IPS-15b (cell line): ENCODE measurements around the gene DMGDH.

Experiments
- H3K27me3 ChIP-seq: one replicate; pipeline ENCODE4 v1.6.1; 2013; ENCODE audit warnings: low read length; ENCODE audit not compliant: control insufficient read depth, insufficient read depth
- H3K36me3 ChIP-seq: one replicate; pipeline ENCODE4 v1.6.1; 2013; ENCODE audit warnings: low read length; ENCODE audit not compliant: control insufficient read depth, insufficient read depth
- H3K4me1 ChIP-seq: one replicate; pipeline ENCODE4 v1.6.1; 2013; ENCODE audit warnings: mild to moderate bottlenecking, low read length; ENCODE audit not compliant: control insufficient read depth, insufficient read depth
- H3K4me3 ChIP-seq: one replicate; pipeline ENCODE4 v1.5.1; 2013; ENCODE audit warnings: low read depth, low read length
- H3K9ac ChIP-seq: one replicate; pipeline ENCODE4 v1.6.1; 2013; ENCODE audit warnings: low read depth, mild to moderate bottlenecking, low read length
- H3K9me3 ChIP-seq: one replicate; pipeline ENCODE4 v1.6.1; 2013; ENCODE audit warnings: mild to moderate bottlenecking, low read length; ENCODE audit not compliant: control insufficient read depth, insufficient read depth

DMGDH gene

GRCh38 chr5:79091064-79091463, 21.6 kb upstream of the DMGDH start:
- Histone ChIP-seq H3K4me3 (no peak overlapping the region), H3K36me3 (no peaks in the 10 kb centered on the region), H3K9ac (no peak overlapping the region), H3K27me3 (no peaks in the 10 kb centered on the region), H3K4me1 (no peaks in the 10 kb centered on the region), H3K9me3 (no peaks in the 10 kb centered on the region)

GRCh38 chr5:79088507-79088906, 19.0 kb upstream of the DMGDH start:
- no peak overlapping the region for H3K4me3 ChIP-seq
- H3K27me3 ChIP-seq, result no peaks in the 10 kb centered on the region
- no peaks in the 10 kb centered on the region for H3K36me3 ChIP-seq
- H3K9me3 ChIP-seq, result no peaks in the 10 kb centered on the region
- no peak overlapping the region for H3K9ac ChIP-seq
- no peaks in the 10 kb centered on the region for H3K4me1 ChIP-seq

GRCh38 chr5:79086116-79086515, 16.6 kb upstream of the DMGDH start:
- H3K27me3 ChIP-seq, result no peaks in the 10 kb centered on the region
- H3K4me1 ChIP-seq, result no peaks in the 10 kb centered on the region
- H3K9ac ChIP-seq, result no peak overlapping the region
- no peak overlapping the region for H3K4me3 ChIP-seq
- no peaks in the 10 kb centered on the region for H3K9me3 ChIP-seq
- H3K36me3 ChIP-seq, result no peaks in the 10 kb centered on the region

DNA sequence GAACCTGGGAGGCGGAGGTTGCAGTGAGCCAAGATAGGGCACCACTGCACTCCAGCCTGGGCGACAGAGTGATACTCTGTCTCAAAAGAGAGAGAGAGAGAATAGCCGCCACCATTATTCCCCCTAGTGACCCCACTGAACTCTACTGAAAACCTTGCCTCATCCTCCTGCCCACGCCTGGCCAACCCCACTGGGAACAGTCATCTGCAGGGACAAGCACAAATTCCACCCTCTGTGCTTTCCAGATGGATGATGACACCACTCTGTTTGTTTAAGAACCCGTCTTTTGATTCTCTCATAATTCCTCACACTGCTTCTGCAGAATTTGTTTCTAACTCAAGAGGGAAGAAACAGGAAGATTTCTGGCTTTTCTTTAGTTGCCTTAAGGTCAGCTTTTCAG, 12.3 kb upstream of the DMGDH start:
- H3K27me3 ChIP-seq, result no peaks in the 10 kb centered on the region
- H3K4me3 ChIP-seq, result no peak overlapping the region
- no peaks in the 10 kb centered on the region for H3K36me3 ChIP-seq
- no peak overlapping the region for H3K9ac ChIP-seq
- H3K9me3 ChIP-seq, result no peaks in the 10 kb centered on the region
- H3K4me1 ChIP-seq, result no peaks in the 10 kb centered on the region

- Histone ChIP-seq H3K9ac (no peak overlapping the region), H3K9me3 (no peaks in the 10 kb centered on the region), H3K36me3 (no peaks in the 10 kb centered on the region), H3K4me1 (no peaks in the 10 kb centered on the region), H3K4me3 (no peak overlapping the region), H3K27me3 (no peaks in the 10 kb centered on the region)
These were observed 11.3 kb upstream of the DMGDH start for GRCh38 chr5:79080804-79081203.

DNA sequence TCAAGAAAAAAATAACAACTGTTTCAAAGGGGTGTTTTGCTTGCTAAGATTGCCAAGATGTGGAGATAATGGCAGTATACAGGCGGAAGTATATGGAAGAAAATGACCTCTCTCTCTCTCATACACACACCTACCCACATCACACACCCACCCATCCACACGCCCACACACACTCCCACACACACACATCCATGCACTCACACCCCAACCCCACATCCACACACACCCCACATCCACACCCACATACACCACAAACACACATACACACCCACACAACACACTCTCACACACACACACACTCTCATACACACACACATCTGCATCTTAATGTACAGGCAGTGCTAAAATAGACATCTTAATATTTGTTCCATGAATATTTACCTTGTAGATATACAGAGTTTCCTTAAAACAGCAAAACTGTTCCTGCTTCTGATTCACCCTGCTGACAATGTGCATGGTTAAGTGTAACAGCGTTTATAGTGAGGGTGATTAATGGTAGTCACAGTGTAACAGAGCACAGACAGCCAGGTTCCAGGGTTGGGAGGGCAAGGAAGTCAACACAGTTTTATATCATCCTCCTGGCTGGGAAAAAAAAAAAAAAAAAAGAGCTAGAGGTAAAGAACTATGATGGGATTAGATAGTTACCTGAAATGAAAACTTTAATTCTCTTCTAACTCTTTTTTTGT, 8.3 kb upstream of the DMGDH start:
- Histone ChIP-seq H3K36me3 (no peaks in the 10 kb centered on the region), H3K4me3 (no peak overlapping the region)

DNA sequence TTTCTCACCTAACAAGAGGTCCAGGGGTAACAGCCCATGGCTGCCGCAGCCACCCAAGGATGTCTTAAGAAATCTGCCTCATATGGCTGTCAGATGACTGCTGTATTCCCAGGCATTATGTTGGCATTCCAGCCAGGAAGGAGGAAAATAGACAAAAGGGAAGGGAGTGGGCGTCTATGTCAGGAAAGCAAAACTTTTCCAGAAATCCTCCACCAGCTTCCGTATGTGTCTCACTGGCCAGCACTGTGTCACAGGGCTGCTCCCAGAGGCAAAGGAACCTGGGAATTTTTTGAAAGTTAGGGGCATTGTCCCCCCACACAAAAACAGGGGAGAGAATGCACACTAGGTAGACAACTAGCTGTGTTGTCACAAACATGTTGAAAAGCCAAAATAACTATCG, 7.3 kb upstream of the DMGDH start:
- no peaks in the 10 kb centered on the region for H3K9me3 ChIP-seq
- no peaks in the 10 kb centered on the region for H3K4me1 ChIP-seq
- no peak overlapping the region for H3K4me3 ChIP-seq
- no peaks in the 10 kb centered on the region for H3K36me3 ChIP-seq
- no peak overlapping the region for H3K9ac ChIP-seq
- H3K27me3 ChIP-seq, result no peaks in the 10 kb centered on the region

More for the DNA sequence above, 8.3 kb upstream of the DMGDH start:
- no peaks in the 10 kb centered on the region for H3K4me1 ChIP-seq
- no peaks in the 10 kb centered on the region for H3K27me3 ChIP-seq
- no peaks in the 10 kb centered on the region for H3K9me3 ChIP-seq
- H3K9ac ChIP-seq, result no peak overlapping the region

DNA sequence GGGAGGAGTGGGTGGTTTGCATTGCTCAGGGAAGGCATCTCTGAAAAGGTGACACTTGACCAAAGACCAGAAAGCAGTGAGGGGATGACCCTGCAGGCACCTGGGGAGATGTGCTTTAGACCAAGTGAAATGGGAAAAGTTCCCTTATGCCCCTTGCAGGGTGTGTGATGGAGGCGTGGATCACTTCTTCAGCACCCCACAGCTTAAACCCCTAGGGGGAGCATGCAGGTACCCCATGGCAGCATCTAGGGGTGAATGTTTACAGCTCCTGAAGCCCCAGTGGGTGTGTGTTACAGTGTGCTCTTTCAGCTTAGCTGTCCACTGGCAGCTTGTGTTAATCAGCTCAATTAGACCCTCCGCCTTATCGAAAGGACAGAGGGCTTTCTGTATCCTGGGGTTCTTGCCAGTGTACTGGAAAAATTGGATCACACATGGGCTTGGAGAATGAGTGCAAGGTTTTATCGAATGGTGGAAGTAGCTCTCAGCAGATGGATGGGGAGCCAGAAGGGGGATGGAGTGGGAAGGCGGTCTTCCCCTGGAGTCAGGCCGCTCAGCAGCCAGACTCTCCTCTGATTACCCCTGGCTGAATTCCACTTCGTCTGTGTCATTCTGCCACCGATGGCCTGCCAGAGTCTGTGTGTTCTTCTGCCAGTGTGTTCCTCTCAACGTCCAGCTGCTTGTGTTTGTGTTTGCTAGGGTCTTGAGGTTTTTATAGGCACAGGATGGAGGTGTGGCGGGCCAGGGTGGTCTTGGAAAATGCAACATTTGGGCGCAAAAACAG, 6.4 kb upstream of the DMGDH start:
- no peak overlapping the region for H3K4me3 ChIP-seq
- H3K27me3 ChIP-seq, result no peaks in the 10 kb centered on the region
- H3K4me1 ChIP-seq, result no peaks in the 10 kb centered on the region
- no peaks in the 10 kb centered on the region for H3K9me3 ChIP-seq
- no peaks in the 10 kb centered on the region for H3K36me3 ChIP-seq
- no peak overlapping the region for H3K9ac ChIP-seq

DNA sequence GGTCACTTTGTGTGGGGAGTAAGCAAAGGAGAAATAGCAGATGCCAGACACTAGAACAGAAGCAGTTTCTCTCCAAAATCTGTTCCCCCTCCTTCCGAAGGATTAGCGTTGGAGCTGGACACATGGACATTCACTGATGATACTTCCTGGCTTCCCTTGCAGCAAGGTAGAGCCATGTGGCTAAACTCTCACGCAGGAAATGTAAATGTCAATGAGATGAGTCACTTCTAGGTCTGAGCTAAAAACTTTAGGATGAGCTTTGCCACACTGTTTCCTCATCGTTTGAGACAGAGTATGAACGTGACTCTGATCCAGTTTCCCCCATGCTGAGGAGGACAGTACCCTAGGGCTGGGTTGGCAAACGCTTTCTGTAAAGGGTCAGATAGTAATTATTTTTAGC, 5.2 kb upstream of the DMGDH start:
- H3K4me1 ChIP-seq, result no peaks in the 10 kb centered on the region
- no peaks in the 10 kb centered on the region for H3K36me3 ChIP-seq
- no peak overlapping the region for H3K4me3 ChIP-seq
- H3K27me3 ChIP-seq, result no peaks in the 10 kb centered on the region
- H3K9ac ChIP-seq, result no peak overlapping the region
- no peaks in the 10 kb centered on the region for H3K9me3 ChIP-seq

- no peaks in the 10 kb centered on the region for H3K27me3 ChIP-seq
- H3K4me3 ChIP-seq, result no peak overlapping the region
- no peaks in the 10 kb centered on the region for H3K36me3 ChIP-seq
- H3K4me1 ChIP-seq, result no peaks in the 10 kb centered on the region
- no peak overlapping the region for H3K9ac ChIP-seq
- no peaks in the 10 kb centered on the region for H3K9me3 ChIP-seq
These were observed 835 bp upstream of the DMGDH start for GRCh38 chr5:79070350-79070667.

- Histone ChIP-seq H3K9me3 (no peaks in the 10 kb centered on the region), H3K4me3 (no peak overlapping the region), H3K9ac (no peak overlapping the region), H3K4me1 (no peaks in the 10 kb centered on the region), H3K27me3 (no peaks in the 10 kb centered on the region), H3K36me3 (no peaks in the 10 kb centered on the region)
These were observed 7.0 kb downstream of the DMGDH start for GRCh38 chr5:79062436-79062835.

GRCh38 chr5:79059674-79060073, 9.8 kb downstream of the DMGDH start:
- Histone ChIP-seq H3K9me3 (no peaks in the 10 kb centered on the region), H3K9ac (no peak overlapping the region), H3K27me3 (no peaks in the 10 kb centered on the region), H3K4me1 (no peaks in the 10 kb centered on the region), H3K36me3 (no peaks in the 10 kb centered on the region), H3K4me3 (no peak overlapping the region)
